Iris pigment epithelial cell (primary cell): Measurements from ENCODE around the gene FAM120A.

Source experiments
- DNase-seq: peaks from one replicate; pipeline ENCODE4 v3.0.0-alpha.2; 2011; ENCODE audit warnings: low read depth

FAM120A gene

GRCh38 chr9:93470391-93470790 lies 18.9 kb downstream of the FAM120A start:
- no peak for DNase-seq

GRCh38 chr9:93471124-93471523 lies 19.6 kb downstream of the FAM120A start:
- no peak for DNase-seq

GRCh38 chr9:93473411-93473810 lies 21.9 kb downstream of the FAM120A start:
- peak; percentile 79 for DNase-seq

- no peak for DNase-seq
Observed at GRCh38 chr9:93475108-93475507, 23.6 kb downstream of the FAM120A start.

DNA sequence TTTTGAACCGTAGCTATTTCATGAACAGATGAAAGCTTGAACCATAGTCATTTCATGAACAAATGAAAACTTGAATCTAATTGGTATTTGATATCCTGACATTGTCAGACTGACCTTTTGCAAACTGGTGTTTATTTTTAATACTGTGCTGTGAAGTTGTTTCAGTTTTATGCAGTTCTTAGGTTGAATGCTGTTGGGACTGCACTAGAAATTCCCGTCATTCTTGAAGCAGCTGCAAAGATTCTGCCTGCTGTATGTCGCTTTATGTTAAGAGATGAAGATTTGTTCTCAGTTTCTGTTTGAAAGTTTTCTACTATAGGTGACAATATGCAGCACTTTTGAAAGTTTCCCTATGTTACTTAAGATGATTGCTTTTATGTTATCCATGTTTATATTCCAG lies 24.4 kb downstream of the FAM120A start:
- peak; percentile 52 for DNase-seq

GRCh38 chr9:93476924-93477323 lies 25.4 kb downstream of the FAM120A start:
- DNase-seq: no peak

DNA sequence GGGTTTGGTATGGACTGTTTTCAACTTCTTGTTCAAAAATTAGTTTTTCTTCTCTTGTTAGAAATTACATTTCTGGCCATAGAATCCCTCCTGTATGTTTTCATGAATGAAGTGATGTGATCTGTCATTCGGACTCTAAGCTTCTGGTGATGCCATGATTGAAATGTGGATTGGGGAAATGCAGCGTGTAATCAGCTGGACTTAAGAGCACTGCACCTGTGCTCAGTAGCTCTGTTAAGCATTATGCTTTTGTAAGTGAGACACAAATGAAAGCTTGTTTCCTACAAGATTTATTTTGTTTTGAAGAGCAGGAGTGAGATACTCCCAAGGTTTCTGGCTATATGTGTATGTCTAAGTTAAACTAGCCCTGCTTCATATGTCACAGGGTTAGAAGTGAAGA lies 25.9 kb downstream of the FAM120A start:
- no peak for DNase-seq

- DNase-seq: peak; percentile 44
Observed at GRCh38 chr9:93479726-93480125, 28.2 kb downstream of the FAM120A start.

DNA sequence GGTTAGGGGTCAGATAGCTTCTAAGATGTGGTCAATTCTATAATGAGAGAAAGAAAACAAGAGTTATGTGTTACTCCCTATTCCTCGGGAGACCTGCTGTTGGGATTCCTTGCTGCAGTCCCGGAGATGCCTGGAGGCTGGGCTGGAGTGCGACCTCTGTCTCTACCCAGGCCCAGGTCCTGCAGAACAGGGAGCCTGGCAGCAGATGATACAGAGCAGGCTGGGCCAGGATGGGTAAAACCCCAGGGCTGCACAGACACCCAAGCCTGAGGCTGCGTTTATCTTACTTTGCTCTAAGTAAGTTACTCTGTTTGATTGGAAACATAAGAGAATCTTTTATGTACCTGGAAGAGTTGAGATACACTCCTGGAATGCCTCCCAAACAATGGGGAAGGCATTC lies 28.8 kb downstream of the FAM120A start:
- DNase-seq: no peak

- no peak for DNase-seq
Observed at GRCh38 chr9:93480728-93481324, 29.3 kb downstream of the FAM120A start.

DNA sequence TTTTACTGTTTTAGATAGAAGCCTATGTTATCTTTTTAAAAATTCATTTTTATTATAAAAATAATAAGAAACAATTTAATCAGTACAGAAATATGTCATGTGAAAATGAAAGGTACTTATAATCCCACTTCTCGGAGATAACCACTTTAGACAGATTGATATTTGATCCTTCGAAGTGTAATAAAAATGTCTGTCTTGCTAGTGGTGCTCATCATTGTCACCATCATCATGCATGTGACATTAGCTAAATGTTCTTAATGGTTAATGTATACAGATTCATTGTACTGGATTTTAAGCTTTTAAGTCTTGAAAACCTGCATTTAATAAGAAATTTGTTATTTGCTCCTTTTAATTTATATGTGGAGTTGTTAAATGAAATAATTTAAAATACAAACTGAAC lies 32.0 kb downstream of the FAM120A start:
- no peak for DNase-seq

DNA sequence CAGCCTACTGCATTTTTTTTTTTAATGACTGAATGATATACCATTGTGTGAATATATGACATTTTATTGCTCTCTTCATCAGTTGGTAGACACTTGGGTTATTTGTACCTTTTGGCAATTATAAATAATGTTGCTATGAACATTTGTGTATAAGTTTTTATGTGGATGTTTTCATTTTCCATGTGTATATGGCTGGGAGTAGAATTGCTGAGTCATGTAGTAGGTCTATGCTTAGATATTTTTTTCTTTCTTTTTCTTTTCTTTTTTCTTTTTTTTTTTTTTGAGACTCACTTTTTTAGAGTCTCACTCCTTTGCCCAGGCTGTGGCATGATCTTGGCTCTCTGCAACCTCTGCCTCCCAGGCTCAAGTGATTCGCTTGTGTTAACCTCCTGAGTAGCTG lies 34.8 kb downstream of the FAM120A start:
- peak; percentile 40 for DNase-seq

GRCh38 chr9:93488244-93488643 lies 36.8 kb downstream of the FAM120A start:
- no peak for DNase-seq

DNA sequence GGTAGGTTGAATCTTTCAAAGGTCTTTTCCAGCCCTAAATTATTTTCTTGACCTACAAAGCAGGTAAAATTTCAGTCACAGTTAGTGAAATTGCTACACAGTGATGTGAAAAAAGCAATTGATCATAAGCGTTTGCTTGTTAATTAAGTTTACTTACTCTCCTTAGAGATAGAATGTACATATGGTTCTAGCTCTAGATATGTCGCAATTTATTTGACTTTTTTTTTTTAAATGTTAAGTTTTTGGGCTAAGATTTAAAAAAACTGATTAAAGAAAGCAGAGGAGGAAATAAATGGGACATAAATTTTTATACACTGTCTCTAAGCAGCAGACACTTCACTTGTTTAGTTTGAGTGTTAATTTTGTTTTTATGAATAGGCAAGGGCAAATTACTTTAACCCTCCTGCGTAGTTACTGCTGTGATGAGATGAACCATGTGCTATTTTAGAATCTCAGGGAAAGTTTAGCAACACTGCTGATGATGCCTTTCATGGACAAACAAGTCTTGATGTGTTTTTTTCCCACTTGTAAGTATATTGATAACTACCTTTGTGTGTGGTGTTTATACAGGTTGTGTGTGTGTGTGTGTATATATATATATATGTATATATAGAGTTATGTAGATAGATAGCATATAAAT lies 40.2 kb downstream of the FAM120A start:
- no peak for DNase-seq

GRCh38 chr9:93492327-93492726 lies 40.8 kb downstream of the FAM120A start:
- DNase-seq: no peak

GRCh38 chr9:93493949-93494348 lies 42.5 kb downstream of the FAM120A start:
- DNase-seq: no peak

- DNase-seq: no peak
Observed at GRCh38 chr9:93496285-93496684, 44.8 kb downstream of the FAM120A start.

DNA sequence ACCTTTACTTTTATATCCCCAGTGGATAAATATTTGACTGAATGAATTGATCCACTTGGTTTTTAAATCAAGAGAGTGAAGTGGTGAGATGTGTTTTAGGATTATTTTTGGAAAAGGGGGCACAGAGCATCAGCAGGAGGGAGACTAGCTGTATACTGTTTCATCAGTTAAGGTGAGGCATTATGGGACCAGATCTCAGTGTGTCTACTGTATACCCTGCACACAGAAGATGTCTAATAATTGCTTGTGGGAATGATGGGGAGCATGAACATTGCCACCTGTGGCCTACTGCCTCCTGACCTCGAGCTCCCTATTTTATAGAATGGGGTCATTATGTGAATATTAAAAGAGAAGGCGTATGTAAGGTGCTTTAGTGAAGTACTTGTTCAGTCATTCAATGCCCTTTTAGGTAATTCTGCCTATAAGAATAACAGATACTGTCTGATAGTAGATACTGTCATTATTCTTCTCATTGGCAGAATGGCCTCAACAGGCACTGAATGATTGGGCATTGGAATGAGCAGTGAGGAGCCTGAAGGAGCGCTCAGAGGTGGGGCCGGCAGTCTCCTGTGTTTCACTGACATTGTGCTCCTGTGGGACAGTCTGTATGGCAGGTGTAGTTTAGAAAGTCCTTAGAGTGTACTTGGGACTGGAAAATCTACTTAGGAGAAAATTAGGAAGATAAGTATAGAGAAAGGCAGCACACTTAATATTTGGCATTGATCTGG lies 49.2 kb downstream of the FAM120A start:
- DNase-seq: no peak

GRCh38 chr9:93501406-93501805 lies 49.9 kb downstream of the FAM120A start:
- no peak for DNase-seq

DNA sequence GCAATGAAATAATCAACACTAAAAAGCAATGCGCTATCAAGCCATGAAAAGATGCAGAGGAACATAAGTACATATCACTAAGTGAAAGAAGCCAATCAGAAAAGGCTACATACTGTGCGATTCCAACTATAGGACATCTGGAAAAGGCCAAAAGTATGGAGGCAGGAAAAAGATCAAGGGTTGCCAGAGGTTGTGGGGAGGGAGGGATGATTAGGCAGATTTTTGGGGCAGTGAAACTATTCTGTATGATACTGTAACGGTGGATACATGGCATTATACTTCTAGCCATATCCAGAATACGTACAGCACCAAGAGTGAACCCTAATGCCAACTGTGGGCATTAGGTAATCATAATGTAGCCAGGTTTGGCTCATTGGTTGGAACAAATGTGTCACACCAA lies 51.9 kb downstream of the FAM120A start:
- DNase-seq: no peak

- peak; percentile 48 for DNase-seq
Observed at GRCh38 chr9:93505541-93506132, 54.2 kb downstream of the FAM120A start.

GRCh38 chr9:93507768-93508167 lies 56.3 kb downstream of the FAM120A start:
- no peak for DNase-seq

GRCh38 chr9:93508207-93508606 lies 56.7 kb downstream of the FAM120A start:
- no peak for DNase-seq
